Left cardiac atrium (tissue), 4 donors: ENCODE measurements around the gene PSTPIP1. TPM values are rescaled to one million over a fixed set of nuclear protein-coding genes. Genes with fewer than 3 reads are reported as not detected.

Experiments used
- ATAC-seq, 2 donors: fragments of 200-7000 bp; cut with Tn5 transposase; one replicate each; pipeline ENCODE4 v1.9.1; 2020; ENCODE audit warnings: mild to moderate bottlenecking in 2 of 2, moderate library complexity in 2 of 2
- DNase-seq: peaks from one replicate; pipeline ENCODE4 v3.0.0-alpha.2; 2020
- intact Hi-C, 2 donors: fragments of 100-400 bp; cut with DNase I; formaldehyde crosslinking; loops; one replicate each; pipeline versions ENCODE4 v1.14.1 to v1.15.1; 2022 to 2023
- total RNA-seq, 2 donors: library from RNA; stranded (reverse); fragmentation: NEBNext Ultra II Directional; extraction: Animal tissue kit (Norgen Biotek cat#: 25700); gene quantifications; one replicate each; pipeline ENCODE4 v1.2.1, GENCODE V29; 2021
- donor health status: DM: no; HTN: yes; CAD: no.
- donor health status: DM: no; HTN: yes; CAD: no; lungs with severe emphysema.
- donor health status: DM: yes; HTN: yes; CAD: no.
- donor health status: Dilated cardiomyopathy.

The PSTPIP1 gene
- total RNA-seq, 2 donors from 2014 or later: 6.1 to 14.1 TPM

GRCh38 chr15:76994496-76994895 lies 430 bp upstream of the PSTPIP1 start:
- DNase-seq: no peak
- ATAC-seq: no peak
- intact Hi-C loops: no loop called here

DNA sequence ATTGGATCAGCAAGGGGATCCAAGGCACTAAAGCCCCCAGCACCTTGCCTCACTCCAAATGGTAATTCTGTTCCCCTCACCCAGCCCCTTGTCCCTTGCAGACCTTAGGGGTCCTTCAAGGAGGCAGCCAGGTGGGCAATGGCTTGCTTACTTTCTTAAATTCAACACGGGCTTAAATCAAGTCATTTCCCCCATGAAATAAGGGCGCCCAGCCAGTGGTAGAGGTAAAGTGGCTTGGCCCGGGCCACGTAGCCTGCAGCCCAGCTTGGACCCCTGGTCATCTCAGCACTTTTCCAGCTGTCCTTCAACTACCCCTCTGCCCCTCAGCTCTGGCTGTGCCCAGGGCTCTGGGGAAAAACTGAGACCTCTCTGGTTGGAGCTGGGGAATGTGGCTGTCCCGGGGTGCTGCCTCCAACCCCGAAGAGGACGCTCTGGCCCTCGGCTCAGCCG lies 1.2 kb downstream of the PSTPIP1 start:
- intact Hi-C loops: no loop called here
- ATAC-seq (no peak), DNase-seq (no peak)

DNA sequence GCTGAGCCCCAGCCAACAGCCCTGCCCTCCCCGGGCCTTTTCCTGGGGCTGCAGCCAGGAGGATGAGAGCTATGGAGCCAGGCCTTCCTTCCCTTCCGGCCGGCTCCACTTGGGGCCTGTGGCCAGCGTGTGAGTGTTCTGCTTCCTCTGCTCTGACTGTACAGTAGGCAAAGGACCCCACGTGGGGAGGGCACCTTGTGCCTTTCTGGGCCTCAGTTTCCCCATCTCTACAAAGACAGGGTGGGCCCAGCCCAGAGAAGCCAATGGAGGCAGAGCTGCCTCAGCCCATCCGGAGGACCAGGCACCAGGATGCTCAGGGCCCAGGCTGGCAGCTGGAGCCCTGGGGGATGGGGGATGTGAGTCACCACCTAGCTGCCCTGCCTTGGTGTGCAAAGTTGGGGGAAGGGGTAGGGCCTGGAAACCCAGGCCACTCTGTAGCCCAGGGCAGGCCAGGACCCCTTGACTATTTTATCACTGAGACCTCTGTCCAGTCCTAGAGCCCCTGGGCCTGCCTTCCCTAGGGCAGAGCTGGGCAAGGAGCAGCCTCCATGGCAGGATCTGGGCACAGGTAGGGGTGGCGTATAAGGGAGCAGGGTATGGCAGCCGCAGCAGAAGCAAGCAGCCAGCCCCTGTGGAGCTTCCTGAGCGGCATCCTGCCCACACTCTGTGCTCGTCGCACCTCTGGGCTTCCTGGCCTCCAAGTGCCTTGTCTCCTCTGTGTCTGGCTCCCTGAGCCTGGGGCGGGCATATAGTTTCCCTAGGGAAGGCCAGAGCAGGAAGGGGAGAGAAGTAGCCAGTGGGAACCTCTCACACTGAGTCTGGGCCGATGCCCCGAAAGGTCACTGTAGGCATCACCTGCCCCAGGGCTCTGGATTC lies 1.8 kb downstream of the PSTPIP1 start:
- intact Hi-C loops: no loop called here
- ATAC-seq (peak; percentile 48 to 50), DNase-seq (peak; percentile 59)

GRCh38 chr15:76998663-76999285 lies 3.8 kb downstream of the PSTPIP1 start:
- intact Hi-C loops: no loop called here
- DNase-seq: no peak
- no peak for ATAC-seq

GRCh38 chr15:76999996-77000395 lies 5.1 kb downstream of the PSTPIP1 start:
- DNase-seq (no peak), ATAC-seq (no peak)
- intact Hi-C loops: no loop called here

- DNase-seq (no peak), ATAC-seq (no peak)
- intact Hi-C loops: no loop called here
Measured at GRCh38 chr15:77001351-77001750, 6.4 kb downstream of the PSTPIP1 start.

DNA sequence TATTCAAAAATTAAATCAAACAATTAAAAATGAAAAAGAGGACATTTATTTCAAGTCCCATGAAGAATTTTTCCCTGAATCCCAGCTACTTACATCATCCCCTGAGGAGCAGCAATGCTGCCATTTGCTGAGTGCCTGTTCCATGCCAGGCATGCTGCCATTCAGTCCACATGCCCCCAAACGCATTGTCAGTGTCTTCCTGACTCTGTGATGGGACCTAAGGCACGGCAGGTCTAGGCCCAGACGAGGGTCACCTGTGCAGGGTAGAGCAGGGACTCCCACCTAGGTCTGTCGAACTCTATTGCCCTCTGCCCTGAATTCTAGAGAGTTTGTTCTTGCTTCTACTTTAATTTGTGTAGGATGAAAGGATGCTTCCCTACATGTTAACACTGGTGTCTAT lies 7.0 kb downstream of the PSTPIP1 start:
- intact Hi-C loops: no loop called here
- DNase-seq: no peak
- ATAC-seq: no peak

- ATAC-seq (no peak), DNase-seq (no peak)
- intact Hi-C loops: no loop called here
Measured at GRCh38 chr15:77002436-77002835, 7.5 kb downstream of the PSTPIP1 start.

GRCh38 chr15:77002954-77003912 lies 8.3 kb downstream of the PSTPIP1 start:
- DNase-seq: peak; percentile 54
- intact Hi-C loops: no loop called here
- ATAC-seq: peak; percentile 74 to 78

GRCh38 chr15:77004189-77004588 lies 9.3 kb downstream of the PSTPIP1 start:
- ATAC-seq (peak; percentile 57 to 82), DNase-seq (peak; percentile 70)
- intact Hi-C loops: no loop called here

GRCh38 chr15:77009176-77009575 lies 14.2 kb downstream of the PSTPIP1 start:
- intact Hi-C loops: no loop called here
- DNase-seq (no peak), ATAC-seq (no peak)

DNA sequence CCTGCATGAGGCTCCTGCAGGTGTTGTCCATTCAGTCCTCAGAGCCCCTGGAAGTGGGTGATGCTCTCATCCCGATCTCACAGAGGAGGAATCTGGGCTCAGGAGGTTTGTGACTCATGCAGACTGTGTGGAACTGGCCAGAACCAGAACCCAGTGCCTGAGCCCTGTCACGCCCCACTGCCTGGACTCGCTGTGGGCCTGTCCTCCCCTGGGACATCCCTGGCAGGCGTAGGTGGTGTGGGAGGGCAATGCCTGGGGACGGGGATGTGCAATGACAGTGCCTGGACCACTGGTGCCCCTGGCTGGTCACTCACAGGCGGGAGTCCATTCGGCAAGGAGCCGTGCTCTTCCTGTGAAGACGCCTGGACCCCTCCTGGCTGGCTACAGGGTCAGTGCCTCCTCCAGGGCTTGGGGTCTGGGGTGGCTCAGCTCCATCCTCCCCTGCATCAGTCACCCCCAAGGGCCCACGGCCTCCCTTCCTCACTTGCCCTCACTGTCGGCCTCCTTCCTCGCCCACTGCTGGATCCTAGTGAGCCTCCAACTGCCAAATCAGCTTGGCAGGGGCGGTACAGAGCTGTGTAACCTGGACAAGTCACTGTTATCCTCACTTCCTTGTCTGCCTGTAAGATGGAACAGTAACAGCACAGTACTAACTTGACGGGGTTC lies 14.9 kb downstream of the PSTPIP1 start:
- intact Hi-C loops: no loop called here
- ATAC-seq (no peak), DNase-seq (no peak)

GRCh38 chr15:77010312-77010686 lies 15.4 kb downstream of the PSTPIP1 start:
- no peak for DNase-seq
- intact Hi-C loops: no loop called here

GRCh38 chr15:77010857-77011256 lies 15.9 kb downstream of the PSTPIP1 start:
- ATAC-seq (no peak), DNase-seq (no peak)
- intact Hi-C loops: no loop called here

More at GRCh38 chr15:77010312-77010686, 15.4 kb downstream of the PSTPIP1 start:
- ATAC-seq: no peak

DNA sequence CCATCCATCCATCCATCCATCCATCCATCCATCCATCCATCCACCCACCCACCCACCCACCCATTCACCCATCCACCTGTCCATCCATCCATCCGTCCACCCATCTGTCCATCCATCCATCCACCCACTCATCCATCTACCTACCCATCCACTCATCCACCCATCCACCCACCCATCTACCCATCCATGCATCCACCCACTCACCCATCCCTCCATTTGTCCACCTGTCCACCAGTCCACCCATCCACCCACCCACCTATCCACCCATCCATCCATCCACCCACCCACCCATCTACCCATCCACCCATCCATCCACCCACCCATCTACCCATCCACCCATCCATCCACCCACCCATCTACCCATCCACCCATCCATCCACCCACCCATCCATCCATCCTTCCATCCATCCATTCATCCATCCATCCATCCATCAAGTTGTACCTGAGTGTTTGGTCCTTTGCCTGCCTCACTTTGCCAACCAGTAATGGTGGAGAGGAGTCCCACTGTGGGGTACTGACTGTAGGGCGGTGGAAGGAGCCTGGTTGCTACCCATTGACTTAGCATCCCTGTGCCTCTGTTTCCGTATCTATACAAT lies 17.3 kb downstream of the PSTPIP1 start:
- ATAC-seq: no peak
- DNase-seq: no peak
- intact Hi-C loops: no loop called here

- intact Hi-C loops: no loop called here
- DNase-seq: no peak
- peak in 1 of 2 donors; percentile 60 for ATAC-seq
Measured at GRCh38 chr15:77012868-77013267, 17.9 kb downstream of the PSTPIP1 start.

DNA sequence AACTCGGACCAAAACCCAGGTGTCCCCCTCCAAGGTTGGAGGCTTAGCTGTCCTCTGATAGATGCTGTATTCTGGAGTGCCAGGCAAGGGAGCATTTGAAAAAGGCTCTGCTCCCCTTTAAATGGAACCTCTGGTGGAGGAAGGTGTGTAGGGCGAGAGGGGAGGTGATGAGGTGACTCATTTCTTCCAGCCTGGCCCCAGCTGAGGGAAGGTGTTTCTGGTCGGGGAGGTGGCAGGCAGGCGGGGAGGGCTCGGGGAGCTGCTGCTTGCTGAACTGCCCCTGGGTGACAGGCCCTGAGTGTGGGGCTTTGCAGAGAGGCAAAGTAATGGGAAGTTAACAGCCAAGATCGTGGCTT lies 18.8 kb downstream of the PSTPIP1 start:
- intact Hi-C loops: no loop called here
- DNase-seq (no peak), ATAC-seq (peak; percentile 17 to 60)

GRCh38 chr15:77014132-77015081 lies 19.5 kb downstream of the PSTPIP1 start:
- intact Hi-C loops: no loop called here
- DNase-seq: peak; percentile 29
- ATAC-seq: peak in 1 of 2 donors; percentile 57
